Upper lobe of left lung (tissue), 6 donors: ENCODE results near the gene TMEM52. TPM values are rescaled to one million over a fixed set of nuclear protein-coding genes. Genes with fewer than 3 reads are reported as not detected.
"Not testable (repeated sequence)": the region's sequence is repeated elsewhere in the genome, so short reads cannot be mapped to it uniquely, and the experiment has no call there.

Source experiments
- ATAC-seq, 2 donors: fragments of 200-7000 bp; cut with Tn5 transposase; one replicate each; pipeline ENCODE4 v1.9.1; 2022; ENCODE audit warnings: mild to moderate bottlenecking in 2 of 2, moderate library complexity in 2 of 2; ENCODE audit not compliant: low FRiP score in 2 of 2
- DNase-seq, 2 donors: peaks; one replicate each; pipeline ENCODE4 v3.0.0-alpha.2; 2019 to 2020
- H3K27ac ChIP-seq, 4 donors: fragments of 200-600 bp; sonication (generic); one replicate each; pipeline ENCODE4 v1.5.1; 2016 to 2019
- H3K27me3 ChIP-seq, 4 donors: fragments of 200-600 bp; sonication (generic); one replicate each; pipeline ENCODE4 v1.5.1; 2017 to 2019
- H3K36me3 ChIP-seq, 4 donors: fragments of 200-600 bp; sonication (generic); one replicate each; pipeline ENCODE4 v1.5.1; 2016 to 2019
- H3K4me1 ChIP-seq, 4 donors: fragments of 200-600 bp; sonication (generic); one replicate each; pipeline ENCODE4 v1.5.1; 2018 to 2019
- H3K4me3 ChIP-seq, 4 donors: fragments of 200-600 bp; sonication (generic); one replicate each; pipeline ENCODE4 v1.5.1; 2017 to 2019; ENCODE audit warnings: mild to moderate bottlenecking in 2 of 4, moderate library complexity in 1 of 4
- H3K9me3 ChIP-seq, 4 donors: fragments of 200-600 bp; sonication (generic); one replicate each; pipeline ENCODE4 v1.5.1; 2018 to 2019
- EP300 ChIP-seq, 4 donors: sonication (generic); formaldehyde crosslinking; IDR thresholded peaks; one replicate each; pipeline ENCODE4 v1.5.1; 2017; ENCODE audit warnings: antibody characterized with exemption in 4 of 4, control low read depth in 2 of 4
- POLR2A ChIP-seq, 4 donors: fragments of 450-650 bp; IDR thresholded peaks; one replicate each; pipeline ENCODE4 v1.5.1; 2016 to 2017; ENCODE audit warnings: antibody characterized with exemption in 4 of 4, mild to moderate bottlenecking in 2 of 4
- POLR2AphosphoS5 ChIP-seq, 2 donors: sonication (generic); formaldehyde crosslinking; IDR thresholded peaks; one replicate each; pipeline ENCODE4 v1.5.1; 2017; ENCODE audit warnings: antibody characterized with exemption in 2 of 2
- WGBS, 2 donors: methylation state at CpG; one replicate each; pipeline ENCODE4 v1.1.5; 2017 to 2018; 5-methylcytosine and 5-hydroxymethylcytosine counted together
- total RNA-seq, 6 donors: library from RNA; depleted of rRNA in 4 of 6; stranded (reverse); fragments of >200 nt in 4 of 6; gene quantifications; one replicate each; pipeline versions ENCODE4 v1.1.0 to v1.2.1, GENCODE V29; 2016 to 2021
- TF ChIP-seq, protein P1 (sequence below), 6 experiments: fragments of 450-650 bp in 4 of 6; fragments of 200-600 bp in 2 of 6; sonication (generic) in 2 of 6; IDR thresholded peaks; one replicate each; pipeline ENCODE4 v1.5.1; 2016 to 2019; ENCODE audit warnings: antibody characterized with exemption in 6 of 6
- donor health status: DM: no; HTN: no; CAD: no; lungs with moderate emphysema.
- donor health status: DM: no; HTN: yes; CAD: no; lungs with severe emphysema.

The TMEM52 gene
- total RNA-seq, 6 donors from 2014 or later = 0.59 to 3.8 (median 2.7) TPM; not detected in 1

DNA sequence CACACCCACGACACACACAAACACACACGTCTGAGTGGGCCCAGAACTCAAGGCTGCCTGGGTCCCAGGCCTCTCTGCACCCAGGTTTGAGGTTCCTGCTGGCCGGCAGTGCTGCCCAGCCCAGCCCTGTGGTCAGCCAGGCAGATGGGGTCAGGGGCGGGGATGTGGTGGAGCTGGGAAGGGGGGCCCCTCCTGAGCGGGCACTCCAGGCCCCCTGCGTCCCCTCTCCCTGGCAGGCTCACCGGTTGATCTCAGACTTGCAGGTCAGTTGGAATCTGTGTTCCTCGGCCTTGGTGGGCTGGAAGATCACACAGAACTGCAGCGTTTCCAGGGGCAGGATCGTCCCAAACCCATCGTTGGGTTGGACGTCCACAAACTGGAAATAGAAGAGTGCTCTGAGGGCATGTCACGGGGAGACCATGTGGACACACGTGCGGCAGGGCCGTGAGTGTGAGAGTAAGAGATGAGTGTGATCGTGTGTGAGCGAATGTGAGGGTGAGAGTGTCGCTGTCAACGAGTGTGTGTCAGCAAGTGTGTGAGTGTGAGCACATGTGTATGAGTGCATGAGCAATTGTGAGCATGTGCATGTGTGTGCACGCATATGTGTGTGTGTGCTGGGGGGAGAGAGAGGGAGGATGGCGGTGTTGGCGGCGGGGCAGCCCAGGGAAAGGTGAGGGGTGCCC lies 19.7 kb upstream of the TMEM52 start:
- H3K4me1 ChIP-seq = peaks cover 0 to 2% (median under 1%) of the 10 kb centered on the region in 4 donors
- H3K4me3 ChIP-seq = no peak overlapping the region
- peak in 1 of 2 donors; percentile 39 for DNase-seq
- ATAC-seq = no peak
- WGBS, 2 donors = 86% methylated on average over 21 to 24 of the region's 24 CpGs
- H3K27ac ChIP-seq = no peak overlapping the region
- H3K36me3 ChIP-seq = no peaks in the 10 kb centered on the region
- H3K27me3 ChIP-seq = peaks cover 0 to 3% (median 0%) of the 10 kb centered on the region in 4 donors
- no peaks in the 10 kb centered on the region for H3K9me3 ChIP-seq
- TF ChIP-seq EP300 (IDR thresholded peaks at IDR 0.05) = no peak
- no peak for TF ChIP-seq POLR2A (IDR thresholded peaks at IDR 0.05)
- TF ChIP-seq, protein P1, sequence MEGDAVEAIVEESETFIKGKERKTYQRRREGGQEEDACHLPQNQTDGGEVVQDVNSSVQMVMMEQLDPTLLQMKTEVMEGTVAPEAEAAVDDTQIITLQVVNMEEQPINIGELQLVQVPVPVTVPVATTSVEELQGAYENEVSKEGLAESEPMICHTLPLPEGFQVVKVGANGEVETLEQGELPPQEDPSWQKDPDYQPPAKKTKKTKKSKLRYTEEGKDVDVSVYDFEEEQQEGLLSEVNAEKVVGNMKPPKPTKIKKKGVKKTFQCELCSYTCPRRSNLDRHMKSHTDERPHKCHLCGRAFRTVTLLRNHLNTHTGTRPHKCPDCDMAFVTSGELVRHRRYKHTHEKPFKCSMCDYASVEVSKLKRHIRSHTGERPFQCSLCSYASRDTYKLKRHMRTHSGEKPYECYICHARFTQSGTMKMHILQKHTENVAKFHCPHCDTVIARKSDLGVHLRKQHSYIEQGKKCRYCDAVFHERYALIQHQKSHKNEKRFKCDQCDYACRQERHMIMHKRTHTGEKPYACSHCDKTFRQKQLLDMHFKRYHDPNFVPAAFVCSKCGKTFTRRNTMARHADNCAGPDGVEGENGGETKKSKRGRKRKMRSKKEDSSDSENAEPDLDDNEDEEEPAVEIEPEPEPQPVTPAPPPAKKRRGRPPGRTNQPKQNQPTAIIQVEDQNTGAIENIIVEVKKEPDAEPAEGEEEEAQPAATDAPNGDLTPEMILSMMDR (IDR thresholded peaks at IDR 0.05) = no peak
- no peak for TF ChIP-seq POLR2AphosphoS5 (IDR thresholded peaks at IDR 0.05)

- Histone ChIP-seq H3K27ac (no peak overlapping the region), H3K4me1 (no peaks in the 10 kb centered on the region), H3K9me3 (no peaks in the 10 kb centered on the region), H3K36me3 (no peaks in the 10 kb centered on the region), H3K27me3 (peaks cover 0 to 3% (median 0%) of the 10 kb centered on the region in 4 donors), H3K4me3 (no peak overlapping the region)
- TF ChIP-seq POLR2AphosphoS5 (IDR thresholded peaks at IDR 0.05) (no peak), EP300 (IDR thresholded peaks at IDR 0.05) (no peak), POLR2A (IDR thresholded peaks at IDR 0.05) (no peak)
- TF ChIP-seq, protein P1 (IDR thresholded peaks at IDR 0.05) = no peak
- no peak for DNase-seq
- ATAC-seq = peak in 1 of 2 donors; percentile 6
- WGBS, 2 donors = 78 to 79% methylated on average over 6 of the region's 6 CpGs
These were observed 19.1 kb upstream of the TMEM52 start for GRCh38 chr1:1938276-1938573.

GRCh38 chr1:1937549-1938275 lies 18.6 kb upstream of the TMEM52 start:
- H3K4me1 ChIP-seq = no peaks in the 10 kb centered on the region
- ATAC-seq (no peak), DNase-seq (no peak)
- no peak for TF ChIP-seq EP300 (IDR thresholded peaks at IDR 0.05)
- no peak for TF ChIP-seq POLR2A (IDR thresholded peaks at IDR 0.05)
- TF ChIP-seq, protein P1 (IDR thresholded peaks at IDR 0.05) = no peak
- TF ChIP-seq POLR2AphosphoS5 (IDR thresholded peaks at IDR 0.05) = no peak
- H3K9me3 ChIP-seq = no peaks in the 10 kb centered on the region
- no peak overlapping the region for H3K27ac ChIP-seq
- peaks cover 0 to 3% (median 0%) of the 10 kb centered on the region in 4 donors for H3K27me3 ChIP-seq
- no peak overlapping the region for H3K4me3 ChIP-seq
- 72 to 78% methylated on average over 14 to 16 of the region's 16 CpGs for WGBS, 2 donors
- H3K36me3 ChIP-seq = no peaks in the 10 kb centered on the region

DNA sequence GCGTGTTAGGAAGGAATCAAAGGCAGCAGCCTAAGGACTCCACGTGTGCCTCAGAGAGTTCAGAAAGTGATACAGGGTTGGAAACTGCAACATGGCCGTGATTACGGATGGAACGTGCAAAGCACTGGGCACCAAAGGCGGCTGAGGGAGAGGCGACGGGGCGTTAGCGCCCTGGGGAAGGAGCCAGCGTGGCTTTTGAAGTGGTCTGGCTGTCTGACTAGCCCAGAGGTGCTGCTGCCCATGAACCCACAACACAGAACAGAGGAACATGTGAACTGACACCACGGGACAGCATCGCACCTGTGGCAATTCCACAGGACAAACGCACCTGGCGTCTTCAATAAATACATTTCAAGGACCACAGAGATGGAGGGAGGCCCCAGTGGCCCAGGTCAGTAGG lies 18.0 kb upstream of the TMEM52 start:
- Histone ChIP-seq H3K4me3 (no peak overlapping the region), H3K9me3 (no peaks in the 10 kb centered on the region), H3K27ac (no peak overlapping the region), H3K36me3 (no peaks in the 10 kb centered on the region), H3K27me3 (peaks cover 0 to 3% (median 0%) of the 10 kb centered on the region in 4 donors), H3K4me1 (no peaks in the 10 kb centered on the region)
- TF ChIP-seq EP300 (IDR thresholded peaks at IDR 0.05) = no peak
- TF ChIP-seq POLR2A (IDR thresholded peaks at IDR 0.05) = no peak
- TF ChIP-seq, protein P1 (IDR thresholded peaks at IDR 0.05) = no peak
- no peak for TF ChIP-seq POLR2AphosphoS5 (IDR thresholded peaks at IDR 0.05)
- ATAC-seq = no peak
- 51 to 58% methylated on average over 15 of the region's 15 CpGs for WGBS, 2 donors
- DNase-seq = no peak

DNA sequence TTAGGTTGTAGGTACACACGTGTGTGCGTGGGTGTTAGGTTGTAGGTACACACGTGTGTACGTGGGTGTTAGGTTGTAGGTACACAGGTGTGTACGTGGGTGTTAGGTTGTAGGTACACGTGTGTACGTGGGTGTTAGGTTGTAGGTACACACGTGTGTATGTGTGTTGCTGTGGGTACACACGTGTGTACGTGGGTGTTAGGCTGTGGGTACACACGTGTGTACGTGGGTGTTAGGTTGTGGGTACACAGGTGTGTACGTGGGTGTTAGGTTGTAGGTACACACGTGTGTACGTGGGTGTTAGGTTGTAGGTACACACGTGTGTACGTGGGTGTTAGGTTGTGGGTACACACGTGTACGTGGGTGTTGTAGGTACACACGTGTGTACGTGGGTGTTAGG lies 15.8 kb upstream of the TMEM52 start:
- ATAC-seq, H3K27ac ChIP-seq, H3K27me3 ChIP-seq, H3K4me3 ChIP-seq, H3K4me1 ChIP-seq, H3K36me3 ChIP-seq, DNase-seq, H3K9me3 ChIP-seq: not testable (repeated sequence)
- 68 to 75% methylated on average over 4 of the region's 21 CpGs for WGBS, 2 donors
